NCI-H2196 treated with DMSO at 0.1 percent for 48 hours (cell line): ENCODE data around the gene SNAPC1.
"Not testable (repeated sequence)": the region's sequence is repeated elsewhere in the genome, so short reads cannot be mapped to it uniquely, and the experiment has no call there.

ENCODE experiments used
- DNase-seq: peaks from one replicate; lab custom pipeline; 2025; ENCODE audit not compliant: unreplicated experiment; lab: John Stamatoyannopoulos, UW

The SNAPC1 gene

GRCh38 chr14:61761959-61762786 lies at the start of gene SNAPC1:
TSS of gene SNAPC1 (plus strand) at chr14:61762420. CDS start at chr14:61762461, 41 bp downstream.
- peak; percentile 96 for DNase-seq

- DNase-seq = no peak
These were observed 48.3 kb upstream of the SNAPC1 start for GRCh38 chr14:61713724-61714437.

GRCh38 chr14:61716956-61717355 lies 45.3 kb upstream of the SNAPC1 start:
- no peak for DNase-seq

GRCh38 chr14:61718039-61718438 lies 44.2 kb upstream of the SNAPC1 start:
- no peak for DNase-seq

- no peak for DNase-seq
These were observed 42.6 kb upstream of the SNAPC1 start for GRCh38 chr14:61719344-61720293.

GRCh38 chr14:61720294-61720661 lies 41.9 kb upstream of the SNAPC1 start:
- no peak for DNase-seq

GRCh38 chr14:61720741-61721140 lies 41.5 kb upstream of the SNAPC1 start:
- DNase-seq = no peak

GRCh38 chr14:61724133-61724532 lies 38.1 kb upstream of the SNAPC1 start:
- DNase-seq = no peak

- no peak for DNase-seq
These were observed 35.2 kb upstream of the SNAPC1 start for GRCh38 chr14:61726778-61727658.

- DNase-seq = peak; percentile 8
These were observed 31.4 kb upstream of the SNAPC1 start for GRCh38 chr14:61730756-61731373.

GRCh38 chr14:61733972-61734371 lies 28.2 kb upstream of the SNAPC1 start:
- DNase-seq = no peak

- DNase-seq = no peak
These were observed 25.5 kb upstream of the SNAPC1 start for GRCh38 chr14:61736751-61737150.

- DNase-seq = no peak
These were observed 24.3 kb upstream of the SNAPC1 start for GRCh38 chr14:61737915-61738314.

GRCh38 chr14:61739133-61739532 lies 23.1 kb upstream of the SNAPC1 start:
- no peak for DNase-seq

GRCh38 chr14:61742371-61742770 lies 19.8 kb upstream of the SNAPC1 start:
- DNase-seq = no peak

- DNase-seq = no peak
These were observed 18.0 kb upstream of the SNAPC1 start for GRCh38 chr14:61744238-61744637.

GRCh38 chr14:61746346-61746745 lies 15.9 kb upstream of the SNAPC1 start:
- not testable (repeated sequence) for DNase-seq

GRCh38 chr14:61746881-61747280 lies 15.3 kb upstream of the SNAPC1 start:
- DNase-seq = no peak

GRCh38 chr14:61747342-61747741 lies 14.9 kb upstream of the SNAPC1 start:
- DNase-seq = no peak

- no peak for DNase-seq
These were observed 13.0 kb upstream of the SNAPC1 start for GRCh38 chr14:61749264-61749663.
